Heart left ventricle (tissue), 16 donors: ENCODE measurements around the gene AGK. TPM values are rescaled to one million over a fixed set of nuclear protein-coding genes. Genes with fewer than 3 reads are reported as not detected.
"Not testable (repeated sequence)": the region's sequence is repeated elsewhere in the genome, so short reads cannot be mapped to it uniquely, and the experiment has no call there.

Source experiments
- ATAC-seq, 4 donors: fragments of 200-7000 bp; cut with Tn5 transposase; one replicate each; pipeline ENCODE4 v1.9.1; 2020 to 2022; ENCODE audit warnings: moderate library complexity in 4 of 4, mild to moderate bottlenecking in 3 of 4, moderate number of reproducible peaks in 1 of 4
- DNase-seq, 5 donors: peaks; one replicate each; pipeline ENCODE4 v3.0.0-alpha.2; 2020
- H3K27ac ChIP-seq, 12 donors: fragments of 200-600 bp; sonication (generic) in 4 of 12; one replicate each; pipeline versions ENCODE4 v1.5.0 to v1.8.0; 2016 to 2022; ENCODE audit warnings: mild to moderate bottlenecking in 2 of 12
- H3K27me3 ChIP-seq, 9 donors: fragments of 200-600 bp; sonication (generic) in 2 of 9; one replicate each; pipeline versions ENCODE4 v1.5.1 to v1.8.0; 2016 to 2022; ENCODE audit warnings: mild to moderate bottlenecking in 3 of 9
- H3K36me3 ChIP-seq, 9 donors: fragments of 200-600 bp; sonication (generic) in 2 of 9; one replicate each; pipeline versions ENCODE4 v1.5.0 to v1.8.0; 2018 to 2022; ENCODE audit warnings: mild to moderate bottlenecking in 2 of 9
- H3K4me1 ChIP-seq, 12 donors: fragments of 200-600 bp; sonication (generic) in 4 of 12; one replicate each; pipeline versions ENCODE4 v1.5.0 to v1.8.0; 2016 to 2022; ENCODE audit warnings: mild to moderate bottlenecking in 3 of 12
- H3K4me3 ChIP-seq, 12 donors: fragments of 200-600 bp; sonication (generic) in 4 of 12; one replicate each; pipeline versions ENCODE4 v1.5.0 to v1.8.0; 2017 to 2022; ENCODE audit warnings: mild to moderate bottlenecking in 9 of 12, moderate library complexity in 4 of 12
- H3K9me3 ChIP-seq, 12 donors: fragments of 200-600 bp; sonication (generic) in 4 of 12; one replicate each; pipeline versions ENCODE4 v1.5.0 to v1.8.0; 2016 to 2022; ENCODE audit warnings: mild to moderate bottlenecking in 1 of 12
- POLR2A ChIP-seq, 2 donors: fragments of 450-650 bp; IDR thresholded peaks; one replicate each; pipeline ENCODE4 v1.6.1; 2017; ENCODE audit warnings: antibody characterized with exemption in 2 of 2, mild to moderate bottlenecking in 2 of 2, moderate library complexity in 2 of 2
- WGBS, 4 donors: extraction: QIAGEN DNeasy Blood & Tissue Kit in 2 of 4; methylation state at CpG; one replicate each; pipeline versions ENCODE4 v1.1.5 to v1.1.7; 2013 to 2018; 5-methylcytosine and 5-hydroxymethylcytosine counted together
- intact Hi-C, 10 donors: fragments of 100-400 bp; cut with DNase I; formaldehyde crosslinking; loops; one replicate each; pipeline versions ENCODE4 v1.11.1 to v1.14.2; 2022
- polyA plus RNA-seq, 2 donors: library from polyadenylated mRNA; stranded (reverse); fragments of 200-250 nt; gene quantifications; one replicate each; pipeline ENCODE4 v1.2.3, GENCODE V29; 2013
- total RNA-seq, 9 donors: library from RNA; depleted of rRNA in 2 of 9; stranded (reverse); fragments of >200 nt in 2 of 9; fragmentation: NEBNext Ultra II Directional in 3 of 9; extraction: Animal tissue kit (Norgen Biotek cat#: 25700) in 3 of 9; gene quantifications; one replicate each; pipeline versions ENCODE4 v1.1.0 to v1.2.4, GENCODE V29; 2016 to 2023
- TF ChIP-seq, protein P1 (sequence below), 12 donors: fragments of 200-600 bp; sonication (generic) in 4 of 12; IDR thresholded peaks; one replicate each; pipeline versions ENCODE4 v1.5.0 to v1.8.0; 2018 to 2022; ENCODE audit warnings: antibody characterized with exemption in 12 of 12, mild to moderate bottlenecking in 5 of 12
- donor health status: ischemic (EF 13 %, LVEDD 7.1; RV severe dilation, severe dysfunction).
- donor health status: healthy with polysubstance abuse.
- donor health status: DM: no; HTN: yes; CAD: no.
- donor health status: DM: no; HTN: no; CAD: no.
- donor health status: ischemic (EF 25% LVEDD 6.9; RV normal size, moderate dysfunction).
- donor health status: ischemic (EF 25% LVEDD 5.7; RV mildly dilated, moderate dysfunction).
- donor health status: healthy.
- donor health status: DM: yes; HTN: yes; CAD: no.
- donor health status: ischemic (EF 35%, LVEDD 5.7; RV mildly dilated, moderate dysfunction).
- donor health status: nonischemic (EF 11% LVEDD 7.7; RV severe dilation, severe dysfunction).
- donor health status: DM: yes; HTN: yes; CAD: no.
- donor health status: PGD.
- donor health status: ischemic (EF 29% LVEDD 5.4; RV normal size, mild dysfunction).
- donor health status: nonischemic (EF 23%, LVEDD 6.1; RV moderate dilation, normal function).

AGK gene
- total and polyA plus RNA-seq, 11 donors = 21.4 to 49.8 (median 37.9) TPM

DNA sequence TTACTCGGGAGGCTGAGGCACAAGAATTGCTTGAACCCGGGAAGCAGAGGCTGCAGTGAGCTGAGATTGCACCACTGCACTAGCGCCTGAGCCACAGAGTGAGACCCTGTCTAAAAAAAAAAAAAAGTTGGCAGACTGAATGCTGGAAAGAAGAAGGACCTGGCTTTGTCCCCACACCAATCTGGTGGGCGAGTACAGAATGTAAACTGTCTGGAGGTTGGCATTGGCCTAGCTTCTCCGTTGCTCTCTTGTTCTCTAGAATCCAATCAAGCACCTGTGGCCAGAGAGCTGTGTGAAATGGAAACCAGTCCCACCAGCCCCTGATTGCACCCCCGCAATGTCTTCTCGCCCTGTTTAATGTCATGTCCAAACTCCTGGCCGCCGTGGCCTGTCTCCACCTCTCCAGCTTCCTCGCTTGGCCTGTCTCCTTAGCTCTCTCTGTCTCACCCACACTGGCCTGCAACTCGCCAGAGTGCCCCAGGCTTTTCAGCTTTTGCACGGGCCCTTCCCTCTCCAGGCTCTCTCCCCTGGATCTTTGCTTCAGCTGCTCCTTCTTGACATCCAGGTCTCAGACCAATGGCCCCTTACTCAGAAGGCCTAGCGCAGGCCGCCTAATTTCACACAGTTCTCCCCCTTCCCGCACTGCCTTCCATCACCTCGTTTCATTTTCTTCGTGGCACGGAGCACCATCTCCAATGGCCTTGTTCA, 670 bp upstream of the AGK start:
- peak overlapping the region in 11 of 12 donors; percentile 30 to 87 (median 78) for H3K27ac ChIP-seq
- H3K9me3 ChIP-seq = no peaks in the 10 kb centered on the region
- peaks cover 0 to 27% (median 14%) of the 10 kb centered on the region in 12 donors for H3K4me1 ChIP-seq
- TF ChIP-seq, protein P1, sequence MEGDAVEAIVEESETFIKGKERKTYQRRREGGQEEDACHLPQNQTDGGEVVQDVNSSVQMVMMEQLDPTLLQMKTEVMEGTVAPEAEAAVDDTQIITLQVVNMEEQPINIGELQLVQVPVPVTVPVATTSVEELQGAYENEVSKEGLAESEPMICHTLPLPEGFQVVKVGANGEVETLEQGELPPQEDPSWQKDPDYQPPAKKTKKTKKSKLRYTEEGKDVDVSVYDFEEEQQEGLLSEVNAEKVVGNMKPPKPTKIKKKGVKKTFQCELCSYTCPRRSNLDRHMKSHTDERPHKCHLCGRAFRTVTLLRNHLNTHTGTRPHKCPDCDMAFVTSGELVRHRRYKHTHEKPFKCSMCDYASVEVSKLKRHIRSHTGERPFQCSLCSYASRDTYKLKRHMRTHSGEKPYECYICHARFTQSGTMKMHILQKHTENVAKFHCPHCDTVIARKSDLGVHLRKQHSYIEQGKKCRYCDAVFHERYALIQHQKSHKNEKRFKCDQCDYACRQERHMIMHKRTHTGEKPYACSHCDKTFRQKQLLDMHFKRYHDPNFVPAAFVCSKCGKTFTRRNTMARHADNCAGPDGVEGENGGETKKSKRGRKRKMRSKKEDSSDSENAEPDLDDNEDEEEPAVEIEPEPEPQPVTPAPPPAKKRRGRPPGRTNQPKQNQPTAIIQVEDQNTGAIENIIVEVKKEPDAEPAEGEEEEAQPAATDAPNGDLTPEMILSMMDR (IDR thresholded peaks at IDR 0.05) = no peak
- TF ChIP-seq POLR2A (IDR thresholded peaks at IDR 0.05) = no peak
- H3K36me3 ChIP-seq = peaks cover 0 to 6% (median 2%) of the 10 kb centered on the region in 9 donors
- peak in 3 of 5 donors; percentile 9 to 47 (median 33) for DNase-seq
- intact Hi-C loops = loop anchor here in 4 of 10 donors (5.0 to 10.0 kb wide), 3 partner anchors 92 to 187 kb away; partner anchors contain the start of gene SSBP1 (in 1 of the 4)
- no peaks in the 10 kb centered on the region for H3K27me3 ChIP-seq
- peak overlapping the region; percentile 47 to 99 (median 94) for H3K4me3 ChIP-seq
- whole genome bisulfite sequencing, 4 donors = 28 to 34% (median 32%) methylated on average over 18 of the region's 18 CpGs
- ATAC-seq = peak; percentile 19 to 49 (median 38)

DNA sequence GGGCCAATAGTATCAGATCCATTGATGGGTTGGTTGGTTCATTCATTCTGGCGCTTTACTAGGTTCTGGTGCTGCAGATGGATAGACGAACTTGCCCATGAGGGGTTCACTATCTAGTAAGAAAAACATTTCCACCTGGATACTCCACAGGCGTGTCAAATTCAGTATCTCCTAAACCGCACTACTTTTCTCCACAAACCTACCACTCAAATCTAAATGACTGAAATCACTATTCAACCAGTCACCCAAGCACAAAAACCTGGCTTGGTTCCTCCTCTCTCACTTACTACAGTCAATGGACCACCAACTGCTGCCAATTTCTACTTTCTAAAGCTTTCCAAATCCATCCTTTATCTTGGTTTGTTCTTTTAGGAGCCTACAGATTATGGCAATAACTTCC, 572 bp downstream of the AGK start:
- ATAC-seq (no peak), DNase-seq (no peak)
- peaks cover 0 to 18% (median 14%) of the 10 kb centered on the region in 9 donors for H3K36me3 ChIP-seq
- peak overlapping the region; percentile 47 to 99 (median 94) for H3K4me3 ChIP-seq
- TF ChIP-seq, protein P1 (IDR thresholded peaks at IDR 0.05) = no peak
- TF ChIP-seq POLR2A (IDR thresholded peaks at IDR 0.05) = no peak
- 6 to 11% (median 9%) methylated on average over 4 of the region's 4 CpGs for WGBS, 4 donors
- H3K27ac ChIP-seq = peak overlapping the region in 11 of 12 donors; percentile 30 to 87 (median 73)
- no peaks in the 10 kb centered on the region for H3K27me3 ChIP-seq
- no peaks in the 10 kb centered on the region for H3K9me3 ChIP-seq
- H3K4me1 ChIP-seq = peaks cover 0 to 27% (median 14%) of the 10 kb centered on the region in 12 donors
- intact Hi-C loops = loop anchor here in 4 of 10 donors (5.0 to 10.0 kb wide), 3 partner anchors 91 to 186 kb away; partner anchors contain the start of gene SSBP1 (in 1 of the 4)

- DNase-seq (no peak), ATAC-seq (no peak)
- Histone ChIP-seq H3K4me3 (no peak overlapping the region), H3K36me3 (peaks cover 0 to 34% (median 18%) of the 10 kb centered on the region in 9 donors), H3K27me3 (no peaks in the 10 kb centered on the region), H3K4me1 (peaks cover 0 to 26% (median 11%) of the 10 kb centered on the region in 12 donors), H3K9me3 (peaks cover 0 to 12% (median 6%) of the 10 kb centered on the region in 12 donors), H3K27ac (peak overlapping the region in 8 of 12 donors; percentile 3 to 81 (median 64))
- intact Hi-C loops = loop anchor here in 3 of 10 donors (10.0 kb wide), 1 partner anchor 87 kb away; no protein-coding TSS in a partner anchor
- TF ChIP-seq POLR2A (IDR thresholded peaks at IDR 0.05) = no peak
- TF ChIP-seq, protein P1 (IDR thresholded peaks at IDR 0.05) = no peak
- 82 to 93% (median 91%) methylated on average over 3 of the region's 3 CpGs for WGBS, 4 donors
These were observed 6.2 kb downstream of the AGK start for GRCh38 chr7:141557360-141557759.

- not testable (repeated sequence) for H3K4me3 ChIP-seq, DNase-seq, ATAC-seq, H3K27me3 ChIP-seq
- intact Hi-C loops = loop anchor here in 3 of 10 donors (10.0 kb wide), 1 partner anchor 87 kb away; no protein-coding TSS in a partner anchor
- Histone ChIP-seq H3K4me1 (peaks cover 0 to 26% (median 8%) of the 10 kb centered on the region in 12 donors), H3K27ac (peak overlapping the region; percentile 7 to 81 (median 62)), H3K9me3 (peaks cover 0 to 12% (median 6%) of the 10 kb centered on the region in 12 donors), H3K36me3 (peaks cover 0 to 34% (median 18%) of the 10 kb centered on the region in 9 donors)
- WGBS, 4 donors = 62 to 73% (median 69%) methylated on average over 11 of the region's 11 CpGs
These were observed 6.8 kb downstream of the AGK start for GRCh38 chr7:141557831-141558531.
